Cerebellar cortex (tissue), 1 donor: ENCODE results near the gene PTPRD.
"Not testable (repeated sequence)": the region's sequence is repeated elsewhere in the genome, so short reads cannot be mapped to it uniquely, and the experiment has no call there.

ENCODE experiments used
- DNase-seq: peaks from one replicate; pipeline ENCODE4 v3.0.0-alpha.2; 2015; ENCODE audit warnings: low spot score

The PTPRD gene

GRCh38 chr9:9004810-9005209 is 1608.0 kb downstream of the PTPRD start:
- DNase-seq: peak; percentile 10

GRCh38 chr9:9002826-9003583 is 1609.8 kb downstream of the PTPRD start:
- peak; percentile 33 for DNase-seq

GRCh38 chr9:8980496-8981013 is 1632.2 kb downstream of the PTPRD start:
- no peak for DNase-seq

- no peak for DNase-seq
Measured at GRCh38 chr9:8978334-8978733, 1634.5 kb downstream of the PTPRD start.

GRCh38 chr9:8968350-8968749 is 1644.5 kb downstream of the PTPRD start:
- DNase-seq: not testable (repeated sequence)

GRCh38 chr9:8963885-8964284 is 1648.9 kb downstream of the PTPRD start:
- no peak for DNase-seq

- no peak for DNase-seq
Measured at GRCh38 chr9:8962084-8962483, 1650.7 kb downstream of the PTPRD start.

- DNase-seq: no peak
Measured at GRCh38 chr9:8961186-8961851, 1651.5 kb downstream of the PTPRD start.

GRCh38 chr9:8960254-8960653 is 1652.5 kb downstream of the PTPRD start:
- no peak for DNase-seq

- no peak for DNase-seq
Measured at GRCh38 chr9:8958358-8958757, 1654.4 kb downstream of the PTPRD start.

- DNase-seq: no peak
Measured at GRCh38 chr9:8955315-8955714, 1657.5 kb downstream of the PTPRD start.

- no peak for DNase-seq
Measured at GRCh38 chr9:8946461-8946860, 1666.3 kb downstream of the PTPRD start.

GRCh38 chr9:8943392-8943791 is 1669.4 kb downstream of the PTPRD start:
- DNase-seq: no peak

GRCh38 chr9:8940650-8941049 is 1672.2 kb downstream of the PTPRD start:
- DNase-seq: no peak

- no peak for DNase-seq
Measured at GRCh38 chr9:8926461-8926860, 1686.3 kb downstream of the PTPRD start.

- DNase-seq: no peak
Measured at GRCh38 chr9:8924562-8924961, 1688.2 kb downstream of the PTPRD start.

- not testable (repeated sequence) for DNase-seq
Measured at GRCh38 chr9:8920478-8921183, 1692.2 kb downstream of the PTPRD start.

GRCh38 chr9:8917956-8918739 is 1694.7 kb downstream of the PTPRD start:
- no peak for DNase-seq

GRCh38 chr9:8916771-8917170 is 1696.0 kb downstream of the PTPRD start:
- no peak for DNase-seq

GRCh38 chr9:8907868-8908267 is 1704.9 kb downstream of the PTPRD start:
- no peak for DNase-seq

GRCh38 chr9:8905731-8906130 is 1707.1 kb downstream of the PTPRD start:
- no peak for DNase-seq
